Ascending aorta (tissue), 2 donors: ENCODE data around the gene CCL8. TPM values are rescaled to one million over a fixed set of nuclear protein-coding genes. Genes with fewer than 3 reads are reported as not detected.
A peak's percentile ranks its signal among the peaks of the same experiment; 100 is the strongest.

ENCODE experiments used
- DNase-seq, 2 donors: peaks; one replicate each; pipeline ENCODE4 v3.0.0-alpha.2; 2019; ENCODE audit warnings: low spot score in 2 of 2
- H3K27ac ChIP-seq, 2 donors: fragments of 200-600 bp; sonication (generic); one replicate each; pipeline ENCODE4 v1.5.1; 2016 to 2017; ENCODE audit warnings: mild to moderate bottlenecking in 1 of 2
- H3K27me3 ChIP-seq: fragments of 200-600 bp; sonication (generic); one replicate; pipeline ENCODE4 v1.5.1; 2017
- H3K36me3 ChIP-seq, 2 donors: fragments of 200-600 bp; sonication (generic); one replicate each; pipeline ENCODE4 v1.5.1; 2016
- H3K4me1 ChIP-seq, 2 donors: fragments of 200-600 bp; sonication (generic); one replicate each; pipeline ENCODE4 v1.5.1; 2016 to 2017; ENCODE audit warnings: mild to moderate bottlenecking in 1 of 2
- H3K4me3 ChIP-seq, 2 donors: fragments of 200-600 bp; sonication (generic); one replicate each; pipeline ENCODE4 v1.5.1; 2016 to 2017; ENCODE audit warnings: mild to moderate bottlenecking in 1 of 2
- H3K9me3 ChIP-seq, 2 donors: fragments of 200-600 bp; sonication (generic); one replicate each; pipeline ENCODE4 v1.5.1; 2016
- intact Hi-C: fragments of 100-400 bp; cut with DNase I; formaldehyde crosslinking; loops from one replicate; pipeline ENCODE4 v1.15.1; 2023
- total RNA-seq: library from RNA; depleted of rRNA; stranded (reverse); fragments of >200 nt; gene quantifications from one replicate; pipeline ENCODE4 v1.1.0, GENCODE V29; 2016
- TF ChIP-seq, protein P1 (sequence below), 3 experiments: fragments of 200-600 bp in 2 of 3; fragments of 450-650 bp in 1 of 3; sonication (generic) in 2 of 3; IDR thresholded peaks; one replicate each; pipeline ENCODE4 v1.5.1; 2016 to 2019; ENCODE audit warnings: antibody characterized with exemption in 3 of 3, mild to moderate bottlenecking in 1 of 3, moderate library complexity in 1 of 3

CCL8 gene
- total RNA-seq, 1 donor from 2014 or later: not detected

GRCh38 chr17:34305606-34306005, 13.6 kb upstream of the CCL8 start:
- no peak overlapping the region for H3K4me3 ChIP-seq
- H3K9me3 ChIP-seq: no peaks in the 10 kb centered on the region
- TF ChIP-seq, protein P1, sequence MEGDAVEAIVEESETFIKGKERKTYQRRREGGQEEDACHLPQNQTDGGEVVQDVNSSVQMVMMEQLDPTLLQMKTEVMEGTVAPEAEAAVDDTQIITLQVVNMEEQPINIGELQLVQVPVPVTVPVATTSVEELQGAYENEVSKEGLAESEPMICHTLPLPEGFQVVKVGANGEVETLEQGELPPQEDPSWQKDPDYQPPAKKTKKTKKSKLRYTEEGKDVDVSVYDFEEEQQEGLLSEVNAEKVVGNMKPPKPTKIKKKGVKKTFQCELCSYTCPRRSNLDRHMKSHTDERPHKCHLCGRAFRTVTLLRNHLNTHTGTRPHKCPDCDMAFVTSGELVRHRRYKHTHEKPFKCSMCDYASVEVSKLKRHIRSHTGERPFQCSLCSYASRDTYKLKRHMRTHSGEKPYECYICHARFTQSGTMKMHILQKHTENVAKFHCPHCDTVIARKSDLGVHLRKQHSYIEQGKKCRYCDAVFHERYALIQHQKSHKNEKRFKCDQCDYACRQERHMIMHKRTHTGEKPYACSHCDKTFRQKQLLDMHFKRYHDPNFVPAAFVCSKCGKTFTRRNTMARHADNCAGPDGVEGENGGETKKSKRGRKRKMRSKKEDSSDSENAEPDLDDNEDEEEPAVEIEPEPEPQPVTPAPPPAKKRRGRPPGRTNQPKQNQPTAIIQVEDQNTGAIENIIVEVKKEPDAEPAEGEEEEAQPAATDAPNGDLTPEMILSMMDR (IDR thresholded peaks at IDR 0.05): no peak
- intact Hi-C loops: loop anchor here (2.0 to 5.0 kb wide), 2 partner anchors 55 to 58 kb away; no protein-coding TSS in a partner anchor
- no peaks in the 10 kb centered on the region for H3K27me3 ChIP-seq
- no peaks in the 10 kb centered on the region for H3K36me3 ChIP-seq
- H3K4me1 ChIP-seq: peaks cover 3 to 9% of the 10 kb centered on the region in 2 donors
- H3K27ac ChIP-seq: no peak overlapping the region
- no peak for DNase-seq

GRCh38 chr17:34306466-34306865, 12.8 kb upstream of the CCL8 start:
- Histone ChIP-seq H3K36me3 (no peaks in the 10 kb centered on the region), H3K27ac (no peak overlapping the region), H3K4me3 (no peak overlapping the region), H3K27me3 (no peaks in the 10 kb centered on the region), H3K4me1 (peaks cover 0 to 5% of the 10 kb centered on the region in 2 donors), H3K9me3 (no peaks in the 10 kb centered on the region)
- intact Hi-C loops: loop anchor here (2.0 to 5.0 kb wide), 2 partner anchors 54 to 59 kb away; no protein-coding TSS in a partner anchor
- TF ChIP-seq, protein P1 (IDR thresholded peaks at IDR 0.05): peak; percentile 48 to 60 (median 51)
- DNase-seq: peak in 1 of 2 donors; percentile 69

GRCh38 chr17:34307110-34307509, 12.1 kb upstream of the CCL8 start:
- Histone ChIP-seq H3K4me3 (no peak overlapping the region), H3K27me3 (no peaks in the 10 kb centered on the region), H3K27ac (no peak overlapping the region), H3K9me3 (no peaks in the 10 kb centered on the region), H3K4me1 (peaks cover 0 to 5% of the 10 kb centered on the region in 2 donors), H3K36me3 (no peaks in the 10 kb centered on the region)
- DNase-seq: no peak
- TF ChIP-seq, protein P1 (IDR thresholded peaks at IDR 0.05): no peak
- intact Hi-C loops: loop anchor here (1.0 to 5.0 kb wide), 3 partner anchors 54 to 107 kb away; no protein-coding TSS in a partner anchor

- intact Hi-C loops: loop anchor here (5.0 kb wide), 1 partner anchor 61 kb away; no protein-coding TSS in a partner anchor
- DNase-seq: no peak
- Histone ChIP-seq H3K27ac (no peak overlapping the region), H3K4me3 (no peak overlapping the region), H3K4me1 (peaks cover 0 to 8% of the 10 kb centered on the region in 2 donors), H3K27me3 (no peaks in the 10 kb centered on the region), H3K36me3 (no peaks in the 10 kb centered on the region), H3K9me3 (no peaks in the 10 kb centered on the region)
- TF ChIP-seq, protein P1 (IDR thresholded peaks at IDR 0.05): no peak
These were observed 10.9 kb upstream of the CCL8 start for GRCh38 chr17:34308371-34308770.

DNA sequence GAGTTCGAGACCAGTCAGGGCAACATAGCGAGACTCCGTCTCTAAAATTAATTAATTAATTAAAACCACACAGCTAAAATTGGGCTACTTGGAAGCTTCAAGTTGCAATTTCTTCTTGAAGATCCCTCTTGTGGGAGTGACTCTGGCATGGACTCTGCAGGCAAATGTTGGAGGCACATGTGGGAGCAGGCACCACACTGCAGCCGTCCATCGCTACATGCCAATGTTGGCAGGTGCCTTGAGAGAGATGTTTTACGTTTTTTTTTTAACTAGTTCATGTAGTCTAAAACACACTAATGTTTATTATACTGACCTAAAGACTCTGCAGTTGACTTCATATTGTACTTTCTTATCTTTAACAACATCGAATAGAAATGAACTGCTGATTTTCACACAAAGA, 7.9 kb upstream of the CCL8 start:
- Histone ChIP-seq H3K4me3 (no peak overlapping the region), H3K9me3 (no peaks in the 10 kb centered on the region), H3K4me1 (peaks cover 2 to 17% of the 10 kb centered on the region in 2 donors), H3K27ac (no peak overlapping the region), H3K27me3 (no peaks in the 10 kb centered on the region), H3K36me3 (no peaks in the 10 kb centered on the region)
- intact Hi-C loops: loop anchor here (5.0 kb wide), 1 partner anchor 54 kb away; the partner anchor contains the start of gene CCL2
- no peak for DNase-seq
- TF ChIP-seq, protein P1 (IDR thresholded peaks at IDR 0.05): no peak
